Neutrophil (primary cell): ENCODE data around the gene PGM2L1.

Experiments used
- H3K27ac ChIP-seq: fragments of 200-600 bp; sonication (generic); 2 replicates; pipeline ENCODE4 v1.5.1; 2016; ENCODE audit warnings: mild to moderate bottlenecking, moderate library complexity
- H3K27me3 ChIP-seq: fragments of 200-600 bp; sonication (generic); 2 replicates; pipeline ENCODE4 v1.6.0; 2016; ENCODE audit warnings: mild to moderate bottlenecking
- H3K36me3 ChIP-seq: fragments of 200-600 bp; sonication (generic); 2 replicates; pipeline ENCODE4 v1.5.1; 2017
- H3K4me1 ChIP-seq, 2 experiments: fragments of 200-600 bp in 1 of 2; sonication (generic) in 1 of 2; 1 replicate in 1 of 2; 2 replicates in 1 of 2; pipeline versions ENCODE4 v1.5.1 to v1.6.1; 2013 to 2016; ENCODE audit warnings: low read depth in 1 of 2, low read length in 1 of 2, mild to moderate bottlenecking in 1 of 2, moderate library complexity in 1 of 2; ENCODE audit not compliant: control insufficient read depth in 1 of 2, insufficient read depth in 1 of 2
- H3K4me3 ChIP-seq, 2 experiments: fragments of 200-600 bp in 1 of 2; sonication (generic) in 1 of 2; 1 replicate in 1 of 2; 2 replicates in 1 of 2; pipeline ENCODE4 v1.5.1; 2013 to 2016; ENCODE audit warnings: low read depth in 1 of 2, low read length in 1 of 2, mild to moderate bottlenecking in 1 of 2, moderate library complexity in 1 of 2
- H3K9me3 ChIP-seq: fragments of 200-600 bp; sonication (generic); 2 replicates; pipeline ENCODE4 v1.5.1; 2016
- TF ChIP-seq, protein P1 (sequence below): fragments of 200-600 bp; sonication (generic); IDR thresholded peaks from 2 replicates; pipeline ENCODE4 v1.5.1; 2016; ENCODE audit warnings: antibody characterized with exemption

PGM2L1 gene

DNA sequence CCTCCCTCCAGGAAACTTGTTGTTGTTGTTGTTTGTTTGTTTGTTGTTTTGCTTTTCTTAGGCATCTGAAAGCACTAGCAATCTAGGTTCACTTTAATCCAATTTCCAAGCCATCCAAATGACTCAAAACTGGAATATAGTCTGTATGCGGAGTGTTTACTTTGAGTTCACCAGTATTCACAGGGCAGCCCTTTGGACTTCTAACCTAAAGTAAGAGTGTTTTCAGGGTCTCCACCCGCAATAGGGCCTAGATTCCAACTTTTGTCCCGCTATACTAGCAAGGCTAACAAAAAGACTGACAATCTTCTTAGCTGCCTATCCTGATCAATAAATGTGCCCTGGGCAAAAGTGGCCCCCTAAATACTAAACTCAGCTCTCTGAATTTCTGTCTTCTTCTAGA is 13.6 kb downstream of the PGM2L1 start:
- H3K27ac ChIP-seq: no peak overlapping the region
- H3K9me3 ChIP-seq: no peaks in the 10 kb centered on the region
- TF ChIP-seq, protein P1, sequence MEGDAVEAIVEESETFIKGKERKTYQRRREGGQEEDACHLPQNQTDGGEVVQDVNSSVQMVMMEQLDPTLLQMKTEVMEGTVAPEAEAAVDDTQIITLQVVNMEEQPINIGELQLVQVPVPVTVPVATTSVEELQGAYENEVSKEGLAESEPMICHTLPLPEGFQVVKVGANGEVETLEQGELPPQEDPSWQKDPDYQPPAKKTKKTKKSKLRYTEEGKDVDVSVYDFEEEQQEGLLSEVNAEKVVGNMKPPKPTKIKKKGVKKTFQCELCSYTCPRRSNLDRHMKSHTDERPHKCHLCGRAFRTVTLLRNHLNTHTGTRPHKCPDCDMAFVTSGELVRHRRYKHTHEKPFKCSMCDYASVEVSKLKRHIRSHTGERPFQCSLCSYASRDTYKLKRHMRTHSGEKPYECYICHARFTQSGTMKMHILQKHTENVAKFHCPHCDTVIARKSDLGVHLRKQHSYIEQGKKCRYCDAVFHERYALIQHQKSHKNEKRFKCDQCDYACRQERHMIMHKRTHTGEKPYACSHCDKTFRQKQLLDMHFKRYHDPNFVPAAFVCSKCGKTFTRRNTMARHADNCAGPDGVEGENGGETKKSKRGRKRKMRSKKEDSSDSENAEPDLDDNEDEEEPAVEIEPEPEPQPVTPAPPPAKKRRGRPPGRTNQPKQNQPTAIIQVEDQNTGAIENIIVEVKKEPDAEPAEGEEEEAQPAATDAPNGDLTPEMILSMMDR: no peak
- H3K4me3 ChIP-seq: no peak overlapping the region
- H3K4me1 ChIP-seq: no peaks in the 10 kb centered on the region
- H3K27me3 ChIP-seq: no peaks in the 10 kb centered on the region
- H3K36me3 ChIP-seq: no peaks in the 10 kb centered on the region

DNA sequence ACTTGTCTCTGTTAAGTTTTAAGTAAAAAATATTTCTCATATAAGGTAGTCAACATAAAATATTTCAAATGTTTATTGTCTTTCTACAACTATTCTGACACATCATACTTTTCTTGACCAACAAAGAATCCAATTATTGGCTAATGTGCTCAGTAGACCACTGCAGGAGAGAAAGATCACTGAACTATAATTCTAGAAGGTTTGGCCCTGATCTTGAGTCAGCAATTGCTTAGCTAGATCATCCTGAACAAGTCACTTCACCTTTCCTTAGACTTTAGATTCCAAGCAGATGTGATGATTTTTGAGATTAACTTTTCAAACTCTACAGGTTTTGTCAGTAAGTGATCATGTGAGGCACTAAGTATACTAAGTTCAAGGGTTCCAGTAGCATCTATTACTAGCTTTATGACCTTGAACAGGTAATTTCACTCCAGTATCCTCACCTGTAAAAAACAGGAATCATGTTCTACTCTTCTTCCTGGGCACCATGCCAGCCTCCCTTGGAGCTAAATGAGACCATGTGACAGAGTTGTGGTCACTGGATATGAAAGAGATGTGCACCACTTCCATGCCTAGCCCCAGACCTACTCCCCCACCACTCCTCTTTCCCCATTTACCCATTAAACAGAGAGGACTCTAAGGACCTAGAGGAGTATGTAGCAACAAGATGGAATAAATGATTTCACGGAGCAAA is 17.3 kb downstream of the PGM2L1 start:
- H3K4me3 ChIP-seq: no peak overlapping the region
- TF ChIP-seq, protein P1: no peak
- no peak overlapping the region for H3K27ac ChIP-seq
- no peaks in the 10 kb centered on the region for H3K9me3 ChIP-seq
- H3K36me3 ChIP-seq: no peaks in the 10 kb centered on the region
- no peaks in the 10 kb centered on the region for H3K27me3 ChIP-seq
- H3K4me1 ChIP-seq: no peaks in the 10 kb centered on the region

DNA sequence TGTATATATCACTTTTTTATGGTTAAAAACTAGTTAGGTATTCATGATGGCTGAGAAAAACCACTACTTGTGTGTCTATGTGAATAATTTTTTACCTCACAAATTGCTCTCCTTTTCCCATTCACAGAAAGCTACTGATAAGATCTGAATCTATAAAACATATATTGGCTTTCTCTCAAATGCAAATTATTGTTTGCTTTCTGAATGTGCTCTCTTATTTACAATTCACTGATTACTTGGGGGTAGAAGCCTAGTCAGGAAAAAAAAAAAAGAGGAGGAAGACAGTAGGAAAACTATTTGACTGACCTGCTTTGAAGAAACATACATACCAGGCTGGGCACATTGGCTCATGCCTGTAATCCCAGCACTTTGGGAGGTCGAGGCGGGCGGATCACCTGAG is 20.5 kb downstream of the PGM2L1 start:
- TF ChIP-seq, protein P1: no peak
- H3K4me1 ChIP-seq: no peaks in the 10 kb centered on the region

DNA sequence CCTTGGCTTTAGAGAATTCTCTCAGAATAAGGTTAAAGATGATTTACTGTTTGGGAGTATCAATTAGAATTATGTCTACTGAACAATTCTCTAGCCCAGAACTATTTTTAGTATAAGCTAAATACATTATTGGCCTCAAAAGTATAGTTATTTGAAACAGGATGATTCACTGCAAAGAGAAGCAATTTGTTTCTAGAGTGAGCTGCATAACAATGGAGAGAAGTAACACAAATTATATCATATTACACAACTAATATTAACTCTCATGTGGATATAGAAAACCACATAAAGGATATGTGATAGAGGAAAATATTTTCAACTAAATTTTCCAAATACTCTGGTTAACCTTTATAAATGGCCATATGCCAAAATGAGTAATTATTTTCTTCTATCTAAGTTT is 24.9 kb downstream of the PGM2L1 start:
- Histone ChIP-seq H3K27me3 (no peaks in the 10 kb centered on the region), H3K4me3 (no peak overlapping the region), H3K9me3 (no peaks in the 10 kb centered on the region), H3K36me3 (peaks cover 15% of the 10 kb centered on the region), H3K4me1 (no peaks in the 10 kb centered on the region), H3K27ac (no peak overlapping the region)
- TF ChIP-seq, protein P1: no peak

More for the DNA sequence above, 20.5 kb downstream of the PGM2L1 start:
- Histone ChIP-seq H3K4me3 (no peak overlapping the region), H3K9me3 (no peaks in the 10 kb centered on the region), H3K36me3 (peaks cover 14% of the 10 kb centered on the region), H3K27ac (no peak overlapping the region), H3K27me3 (no peaks in the 10 kb centered on the region)

DNA sequence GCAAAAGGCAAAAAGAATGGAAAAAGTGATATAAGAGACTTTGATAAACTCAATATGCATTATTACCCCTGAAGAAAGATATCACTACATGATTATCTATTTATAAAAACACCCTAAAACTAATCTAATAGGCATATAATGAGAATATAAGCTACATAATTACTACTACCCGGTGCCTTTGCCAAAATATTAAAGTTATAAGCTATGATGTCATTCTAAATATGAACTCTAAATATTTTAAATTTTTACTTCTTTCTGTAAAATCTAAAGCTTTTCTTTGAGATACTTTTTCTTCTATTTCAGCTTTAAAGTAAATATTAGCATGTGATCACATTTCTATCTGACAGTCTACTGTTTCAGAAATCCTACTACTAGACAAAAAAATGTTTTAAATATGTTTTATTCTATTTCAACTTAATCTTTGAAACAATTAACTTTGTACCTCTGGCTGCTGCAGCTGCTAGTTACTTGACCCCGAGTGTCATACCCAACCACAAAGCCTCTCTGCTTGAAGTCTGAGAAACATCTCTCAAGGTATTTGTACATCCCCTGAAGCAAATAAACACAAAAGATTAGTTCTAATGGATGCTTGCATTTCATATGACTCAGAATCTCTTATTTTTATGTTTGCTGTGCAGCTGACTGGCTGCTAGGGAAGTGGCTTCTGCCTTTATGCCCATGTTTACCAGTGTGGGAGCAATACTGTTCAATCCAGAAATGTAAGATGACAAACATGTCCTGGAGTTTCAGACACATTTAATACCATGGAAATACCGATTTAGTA is 26.8 kb downstream of the PGM2L1 start:
- H3K36me3 ChIP-seq: peaks cover 32% of the 10 kb centered on the region
- H3K4me3 ChIP-seq: no peak overlapping the region
- no peaks in the 10 kb centered on the region for H3K27me3 ChIP-seq
- no peaks in the 10 kb centered on the region for H3K9me3 ChIP-seq
- H3K4me1 ChIP-seq: no peaks in the 10 kb centered on the region
- TF ChIP-seq, protein P1: no peak
- H3K27ac ChIP-seq: no peak overlapping the region
